ENCODE data around the gene ANAPC15. TPM values are rescaled to one million over a fixed set of nuclear protein-coding genes. Genes with fewer than 3 reads are reported as not detected.

ANAPC15 gene
- total and polyA plus RNA-seq, 4 donors = 8.4 to 22.4 (median 15.0) TPM

DNA sequence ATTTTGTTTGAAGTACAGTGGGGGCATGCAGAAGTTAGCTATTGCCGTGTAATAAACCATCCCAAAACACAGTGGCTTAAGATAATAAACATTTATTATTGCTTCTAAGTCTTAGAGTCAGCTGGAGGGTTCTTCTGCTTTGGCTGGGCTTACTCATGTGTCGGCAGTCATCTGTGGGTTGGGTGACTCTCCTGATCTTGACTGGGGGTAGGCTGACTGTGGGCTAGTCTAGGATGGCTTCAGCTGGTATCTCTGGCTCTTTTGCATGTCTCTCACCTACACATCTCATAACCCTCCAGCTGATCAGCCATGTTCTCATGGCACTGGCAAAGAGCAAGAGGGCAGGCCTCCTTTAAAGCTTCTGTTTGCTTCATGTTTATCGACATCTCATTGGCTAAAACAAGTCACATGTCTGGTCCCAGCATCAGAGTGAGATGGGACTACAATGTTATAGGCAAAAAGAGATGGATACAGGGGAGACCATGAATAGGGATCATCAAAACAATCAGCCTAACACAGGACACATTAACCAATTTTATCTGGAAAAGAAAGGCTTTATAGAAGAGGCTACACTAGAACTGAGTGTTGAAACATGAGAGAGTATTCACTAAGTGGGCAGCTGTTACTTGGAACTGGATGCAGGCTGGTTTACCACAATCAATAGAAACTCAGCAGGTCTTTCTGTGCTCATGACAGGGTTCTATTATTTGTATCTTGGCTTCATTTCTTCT is 26.7 kb downstream of the ANAPC15 start:
- peaks cover 0 to 6% (median 2%) of the 10 kb centered on the region in 4 donors for H3K4me1 ChIP-seq (ENCODE audit: control insufficient read depth in 4 of 4, insufficient read depth in 4 of 4, low read length in 3 of 4)
- DNase-seq (ENCODE audit: low spot score) = no peak
- WGBS = 95% methylated on average over 3 of the region's 3 CpGs

DNA sequence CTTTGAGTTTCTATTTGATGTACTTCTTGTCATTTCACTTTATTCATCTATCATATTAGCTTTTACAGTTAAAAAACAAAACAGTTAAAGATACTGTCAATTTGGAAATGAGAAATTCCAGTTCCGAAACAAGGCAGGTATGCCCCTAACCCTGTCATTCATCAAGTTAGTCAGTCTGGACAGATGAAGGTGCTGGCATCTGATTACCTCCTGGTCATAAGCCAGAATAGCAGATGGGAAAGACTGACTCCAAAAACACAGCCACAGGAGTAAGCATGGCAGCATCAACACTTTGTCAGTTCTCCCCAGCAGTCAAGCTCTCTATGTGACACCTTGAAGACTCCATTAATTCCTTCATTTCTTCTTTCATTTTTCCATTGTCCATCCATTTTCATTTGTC is 27.5 kb downstream of the ANAPC15 start:
- no peak for TF ChIP-seq RAD21 (IDR thresholded peaks at IDR 0.05)
- TF ChIP-seq MAX (IDR thresholded peaks at IDR 0.05) = no peak
- TF ChIP-seq, protein P1, sequence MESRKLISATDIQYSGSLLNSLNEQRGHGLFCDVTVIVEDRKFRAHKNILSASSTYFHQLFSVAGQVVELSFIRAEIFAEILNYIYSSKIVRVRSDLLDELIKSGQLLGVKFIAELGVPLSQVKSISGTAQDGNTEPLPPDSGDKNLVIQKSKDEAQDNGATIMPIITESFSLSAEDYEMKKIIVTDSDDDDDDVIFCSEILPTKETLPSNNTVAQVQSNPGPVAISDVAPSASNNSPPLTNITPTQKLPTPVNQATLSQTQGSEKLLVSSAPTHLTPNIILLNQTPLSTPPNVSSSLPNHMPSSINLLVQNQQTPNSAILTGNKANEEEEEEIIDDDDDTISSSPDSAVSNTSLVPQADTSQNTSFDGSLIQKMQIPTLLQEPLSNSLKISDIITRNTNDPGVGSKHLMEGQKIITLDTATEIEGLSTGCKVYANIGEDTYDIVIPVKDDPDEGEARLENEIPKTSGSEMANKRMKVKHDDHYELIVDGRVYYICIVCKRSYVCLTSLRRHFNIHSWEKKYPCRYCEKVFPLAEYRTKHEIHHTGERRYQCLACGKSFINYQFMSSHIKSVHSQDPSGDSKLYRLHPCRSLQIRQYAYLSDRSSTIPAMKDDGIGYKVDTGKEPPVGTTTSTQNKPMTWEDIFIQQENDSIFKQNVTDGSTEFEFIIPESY (IDR thresholded peaks at IDR 0.05) = no peak
- no peak for TF ChIP-seq RXRA (IDR thresholded peaks at IDR 0.05)
- no peak for TF ChIP-seq GABPA (IDR thresholded peaks at IDR 0.05 in 1 of 2, conservative IDR thresholded peaks at IDR 0.05 in 1 of 2)
- no peak for TF ChIP-seq FOXA2 (IDR thresholded peaks at IDR 0.05)
- TF ChIP-seq YY1 (IDR thresholded peaks at IDR 0.05) = no peak
- no peak for TF ChIP-seq FOXA1 (IDR thresholded peaks at IDR 0.05)
- TF ChIP-seq ATF3 (IDR thresholded peaks at IDR 0.05) = no peak
- TF ChIP-seq EGR1 (IDR thresholded peaks at IDR 0.05; ENCODE audit: low read depth in 2 of 2) = no peak
- no peak for TF ChIP-seq TAF1 (conservative IDR thresholded peaks at IDR 0.05)
- no peak for TF ChIP-seq SP1 (IDR thresholded peaks at IDR 0.05)
- TF ChIP-seq, protein P2, sequence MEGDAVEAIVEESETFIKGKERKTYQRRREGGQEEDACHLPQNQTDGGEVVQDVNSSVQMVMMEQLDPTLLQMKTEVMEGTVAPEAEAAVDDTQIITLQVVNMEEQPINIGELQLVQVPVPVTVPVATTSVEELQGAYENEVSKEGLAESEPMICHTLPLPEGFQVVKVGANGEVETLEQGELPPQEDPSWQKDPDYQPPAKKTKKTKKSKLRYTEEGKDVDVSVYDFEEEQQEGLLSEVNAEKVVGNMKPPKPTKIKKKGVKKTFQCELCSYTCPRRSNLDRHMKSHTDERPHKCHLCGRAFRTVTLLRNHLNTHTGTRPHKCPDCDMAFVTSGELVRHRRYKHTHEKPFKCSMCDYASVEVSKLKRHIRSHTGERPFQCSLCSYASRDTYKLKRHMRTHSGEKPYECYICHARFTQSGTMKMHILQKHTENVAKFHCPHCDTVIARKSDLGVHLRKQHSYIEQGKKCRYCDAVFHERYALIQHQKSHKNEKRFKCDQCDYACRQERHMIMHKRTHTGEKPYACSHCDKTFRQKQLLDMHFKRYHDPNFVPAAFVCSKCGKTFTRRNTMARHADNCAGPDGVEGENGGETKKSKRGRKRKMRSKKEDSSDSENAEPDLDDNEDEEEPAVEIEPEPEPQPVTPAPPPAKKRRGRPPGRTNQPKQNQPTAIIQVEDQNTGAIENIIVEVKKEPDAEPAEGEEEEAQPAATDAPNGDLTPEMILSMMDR (IDR thresholded peaks at IDR 0.05; ENCODE audit: low read depth, low read length, missing input control) = no peak
- TF ChIP-seq NR2F2 (IDR thresholded peaks at IDR 0.05) = no peak
- no peak for TF ChIP-seq JUND (IDR thresholded peaks at IDR 0.05)
- no peak for TF ChIP-seq REST (IDR thresholded peaks at IDR 0.05)
- TF ChIP-seq HNF4G (IDR thresholded peaks at IDR 0.05) = no peak
- Histone ChIP-seq H3K9me3 (ENCODE audit: control insufficient read depth in 4 of 4, low read length in 3 of 4) (no peaks in the 10 kb centered on the region), H3K27ac (ENCODE audit: low read depth in 1 of 2, low read length in 2 of 2) (no peak overlapping the region), H3K4me3 (ENCODE audit: low read depth in 1 of 3, low read length in 3 of 3) (no peak overlapping the region), H3K36me3 (ENCODE audit: control insufficient read depth in 4 of 4, insufficient read depth in 3 of 4, low read depth in 1 of 4, low read length in 3 of 4) (peaks cover 0 to 17% (median 0%) of the 10 kb centered on the region in 4 donors), H3K4me1 (ENCODE audit: control insufficient read depth in 4 of 4, insufficient read depth in 4 of 4, low read length in 3 of 4) (peaks cover 0 to 6% (median 3%) of the 10 kb centered on the region in 4 donors), H3K27me3 (ENCODE audit: control insufficient read depth in 4 of 4, insufficient read depth in 4 of 4, low read length in 3 of 4) (no peaks in the 10 kb centered on the region), H3K9ac (ENCODE audit: low read depth in 1 of 2, low read length in 2 of 2) (no peak overlapping the region)
- 94% methylated on average over 1 of the region's 1 CpG for WGBS
- DNase-seq (ENCODE audit: low spot score) = no peak

More for the DNA sequence above, 26.7 kb downstream of the ANAPC15 start:
- TF ChIP-seq YY1 (IDR thresholded peaks at IDR 0.05) = no peak
- no peak for TF ChIP-seq FOXA1 (IDR thresholded peaks at IDR 0.05)
- TF ChIP-seq TAF1 (conservative IDR thresholded peaks at IDR 0.05) = no peak
- no peak for TF ChIP-seq FOXA2 (IDR thresholded peaks at IDR 0.05)
- TF ChIP-seq SP1 (IDR thresholded peaks at IDR 0.05) = no peak
- no peak for TF ChIP-seq NR2F2 (IDR thresholded peaks at IDR 0.05)
- TF ChIP-seq, protein P1 (IDR thresholded peaks at IDR 0.05) = no peak
- no peak for TF ChIP-seq HNF4A (conservative IDR thresholded peaks at IDR 0.05)
- no peak for TF ChIP-seq ATF3 (IDR thresholded peaks at IDR 0.05)
- no peak for TF ChIP-seq HNF4G (IDR thresholded peaks at IDR 0.05)
- no peak for TF ChIP-seq JUND (IDR thresholded peaks at IDR 0.05)
- TF ChIP-seq EGR1 (IDR thresholded peaks at IDR 0.05; ENCODE audit: low read depth in 2 of 2) = no peak
- Histone ChIP-seq H3K27me3 (ENCODE audit: control insufficient read depth in 4 of 4, insufficient read depth in 4 of 4, low read length in 3 of 4) (no peaks in the 10 kb centered on the region), H3K4me3 (ENCODE audit: low read depth in 1 of 3, low read length in 3 of 3) (no peak overlapping the region), H3K36me3 (ENCODE audit: control insufficient read depth in 4 of 4, insufficient read depth in 3 of 4, low read depth in 1 of 4, low read length in 3 of 4) (peaks cover 0 to 19% (median 0%) of the 10 kb centered on the region in 4 donors), H3K9me3 (ENCODE audit: control insufficient read depth in 4 of 4, low read length in 3 of 4) (no peaks in the 10 kb centered on the region), H3K9ac (ENCODE audit: low read depth in 1 of 2, low read length in 2 of 2) (no peak overlapping the region), H3K27ac (ENCODE audit: low read depth in 1 of 2, low read length in 2 of 2) (no peak overlapping the region)

Measured in liver (tissue), 9 donors.